Mesendoderm (in vitro differentiated cells): ENCODE data around the gene PSMD5. TPM values are rescaled to one million over a fixed set of nuclear protein-coding genes. Genes with fewer than 3 reads are reported as not detected.

ENCODE experiments used
- DNase-seq: peaks from one replicate; pipeline ENCODE4 v3.0.0; 2013
- H2AK5ac ChIP-seq: 2 replicates; pipeline ENCODE4 v1.6.1; 2013; ENCODE audit warnings: low read length, inconsistent platforms
- H2BK120ac ChIP-seq: 2 replicates; pipeline ENCODE4 v1.6.1; 2013; ENCODE audit warnings: low read depth, mild to moderate bottlenecking, low read length, moderate library complexity, mixed read lengths
- H2BK15ac ChIP-seq: replicated peaks from 2 replicates; pipeline ENCODE4 v1.6.1; 2013; ENCODE audit warnings: low read depth, mild to moderate bottlenecking, moderate library complexity
- H2BK5ac ChIP-seq: 2 replicates; pipeline ENCODE4 v1.6.1; 2013; ENCODE audit warnings: low read length, inconsistent platforms
- H3K18ac ChIP-seq: 2 replicates; pipeline ENCODE4 v1.6.1; 2013; ENCODE audit warnings: mild to moderate bottlenecking, low read length, mixed read lengths
- H3K23ac ChIP-seq: one replicate; pipeline ENCODE4 v1.6.1; 2013; ENCODE audit warnings: low read length
- H3K27ac ChIP-seq: 2 replicates; pipeline ENCODE4 v1.5.1; 2013; ENCODE audit warnings: low read depth, mild to moderate bottlenecking, inconsistent platforms, low read length, moderate library complexity
- H3K27me3 ChIP-seq: 2 replicates; pipeline ENCODE4 v1.6.1; 2013; ENCODE audit warnings: low read length, control low read depth, mild to moderate bottlenecking, inconsistent platforms; ENCODE audit not compliant: insufficient read depth, poor library complexity
- H3K36me3 ChIP-seq: 2 replicates; pipeline ENCODE4 v1.6.1; 2013; ENCODE audit warnings: low read length, inconsistent platforms; ENCODE audit not compliant: control insufficient read depth, insufficient read depth
- H3K4ac ChIP-seq: one replicate; pipeline ENCODE4 v1.6.1; 2013; ENCODE audit warnings: low read depth, mild to moderate bottlenecking, low read length, moderate library complexity
- H3K4me1 ChIP-seq: 2 replicates; pipeline ENCODE4 v1.6.1; 2013; ENCODE audit warnings: low read depth, low read length, inconsistent platforms; ENCODE audit not compliant: control insufficient read depth
- H3K4me2 ChIP-seq: 2 replicates; pipeline ENCODE4 v1.6.1; 2013; ENCODE audit warnings: low read length
- H3K4me3 ChIP-seq: 2 replicates; pipeline ENCODE4 v1.5.1; 2013; ENCODE audit warnings: mild to moderate bottlenecking, low read length
- H3K56ac ChIP-seq: one replicate; pipeline ENCODE4 v1.6.1; 2013; ENCODE audit warnings: low read length
- H3K79me1 ChIP-seq: 2 replicates; pipeline ENCODE4 v1.6.1; 2013; ENCODE audit warnings: low read length, inconsistent platforms
- H3K79me2 ChIP-seq: 2 replicates; pipeline ENCODE4 v1.6.1; 2013; ENCODE audit warnings: mild to moderate bottlenecking, low read length; ENCODE audit not compliant: control insufficient read depth, insufficient read depth
- H3K9ac ChIP-seq: 2 replicates; pipeline ENCODE4 v1.6.1; 2013; ENCODE audit warnings: low read length, inconsistent platforms
- H4K5ac ChIP-seq: one replicate; pipeline ENCODE4 v1.6.1; 2013; ENCODE audit warnings: low read length
- H4K8ac ChIP-seq: one replicate; pipeline ENCODE4 v1.6.1; 2013; ENCODE audit warnings: low read depth, mild to moderate bottlenecking, control low read depth, low read length, moderate library complexity
- WGBS: extraction: QIAGEN DNeasy Blood & Tissue Kit; methylation state at CpG from one replicate; pipeline ENCODE4 v1.1.7; 2013; ENCODE audit warnings: low lambda C conversion rate, missing lambda C conversion rate; ENCODE audit not compliant: insufficient coverage; ENCODE audit errors: extremely low coverage; 5-methylcytosine and 5-hydroxymethylcytosine counted together
- polyA plus RNA-seq, 2 experiments: library from polyadenylated mRNA; stranded (reverse); fragments of 200-250 nt; gene quantifications; one replicate each; pipeline ENCODE4 v1.2.3, GENCODE V29; 2013

PSMD5 gene
- polyA plus RNA-seq (2013, experiment 1 of 2): 34.9 TPM
- polyA plus RNA-seq (2013, experiment 2 of 2): 33.1 TPM

- H3K4me2 ChIP-seq: peak within 1 kb of the TSS; percentile 50
- no peak within 1 kb of the TSS for H2BK5ac ChIP-seq
- DNase-seq: peak; percentile 100
- H3K4me1 ChIP-seq: no peaks in the 10 kb centered on the region
- no peak within 1 kb of the TSS for H3K4ac ChIP-seq
- H3K23ac ChIP-seq: no peak within 1 kb of the TSS
- no peak within 1 kb of the TSS for H2AK5ac ChIP-seq
- no CpG with 5 or more reads among the region's 62 CpGs for WGBS
- H3K18ac ChIP-seq: peak within 1 kb of the TSS; percentile 62
- H3K56ac ChIP-seq: peak within 1 kb of the TSS; percentile 88
- no peak within 1 kb of the TSS for H2BK15ac ChIP-seq
- no peak within 1 kb of the TSS for H4K8ac ChIP-seq
- no peaks in the 10 kb centered on the region for H3K36me3 ChIP-seq
- H4K5ac ChIP-seq: no peak within 1 kb of the TSS
- peak within 1 kb of the TSS; percentile 80 for H3K27ac ChIP-seq
- no peaks in the 10 kb centered on the region for H3K27me3 ChIP-seq
- peaks cover 14% of the 10 kb centered on the region for H3K79me2 ChIP-seq
- H2BK120ac ChIP-seq: peak within 1 kb of the TSS; percentile 1
- H3K9ac ChIP-seq: peak within 1 kb of the TSS; percentile 91
- H3K79me1 ChIP-seq: peaks cover 4% of the 10 kb centered on the region
- H3K4me3 ChIP-seq: peak within 1 kb of the TSS; percentile 78
Observed at GRCh38 chr9:120842685-120843485, at the start of gene PSMD5. Gene PSMD5 (minus strand): TSS chr9:120842922. CDS start chr9:120842909, 13 bp downstream.

- no CpG with 5 or more reads among the region's 15 CpGs for WGBS
- no peak overlapping the region for H3K23ac ChIP-seq
- H3K27ac ChIP-seq: no peak overlapping the region
Observed at GRCh38 chr9:120891884-120892747, 49.4 kb upstream of the PSMD5 start.

GRCh38 chr9:120891245-120891883 lies 48.6 kb upstream of the PSMD5 start:
- H3K23ac ChIP-seq: no peak overlapping the region
- no peak overlapping the region for H2BK120ac ChIP-seq
- DNase-seq: no peak
- H4K5ac ChIP-seq: no peak overlapping the region
- no peak overlapping the region for H3K56ac ChIP-seq
- no peak overlapping the region for H4K8ac ChIP-seq
- no peak overlapping the region for H2BK15ac ChIP-seq
- H3K79me1 ChIP-seq: no peaks in the 10 kb centered on the region
- no peaks in the 10 kb centered on the region for H3K79me2 ChIP-seq
- H3K4ac ChIP-seq: no peak overlapping the region
- H3K4me3 ChIP-seq: no peak overlapping the region
- no CpG with 5 or more reads among the region's 10 CpGs for WGBS
- no peak overlapping the region for H3K9ac ChIP-seq
- H3K27ac ChIP-seq: no peak overlapping the region
- no peaks in the 10 kb centered on the region for H3K27me3 ChIP-seq
- H3K18ac ChIP-seq: no peak overlapping the region
- H3K4me2 ChIP-seq: no peak overlapping the region
- no peaks in the 10 kb centered on the region for H3K36me3 ChIP-seq
- H2AK5ac ChIP-seq: no peak overlapping the region
- no peak overlapping the region for H2BK5ac ChIP-seq
- H3K4me1 ChIP-seq: no peaks in the 10 kb centered on the region

More at GRCh38 chr9:120891884-120892747, 49.4 kb upstream of the PSMD5 start:
- no peak overlapping the region for H4K5ac ChIP-seq
- no peak overlapping the region for H3K4me2 ChIP-seq
- H3K79me1 ChIP-seq: no peaks in the 10 kb centered on the region
- H3K4me1 ChIP-seq: no peaks in the 10 kb centered on the region
- no peaks in the 10 kb centered on the region for H3K27me3 ChIP-seq
- no peak overlapping the region for H4K8ac ChIP-seq
- H2BK15ac ChIP-seq: no peak overlapping the region
- H3K56ac ChIP-seq: no peak overlapping the region
- DNase-seq: no peak
- no peaks in the 10 kb centered on the region for H3K79me2 ChIP-seq
- no peak overlapping the region for H3K4ac ChIP-seq
- H2BK5ac ChIP-seq: no peak overlapping the region
- H3K18ac ChIP-seq: no peak overlapping the region
- no peak overlapping the region for H3K4me3 ChIP-seq
- no peak overlapping the region for H2BK120ac ChIP-seq
- no peaks in the 10 kb centered on the region for H3K36me3 ChIP-seq
- no peak overlapping the region for H2AK5ac ChIP-seq
- no peak overlapping the region for H3K9ac ChIP-seq

- no peak overlapping the region for H2BK5ac ChIP-seq
- H3K4ac ChIP-seq: no peak overlapping the region
- no peaks in the 10 kb centered on the region for H3K36me3 ChIP-seq
- H3K56ac ChIP-seq: no peak overlapping the region
- H3K9ac ChIP-seq: no peak overlapping the region
- H4K8ac ChIP-seq: no peak overlapping the region
- H3K4me2 ChIP-seq: no peak overlapping the region
- no peak overlapping the region for H2BK15ac ChIP-seq
- H3K79me1 ChIP-seq: no peaks in the 10 kb centered on the region
- H4K5ac ChIP-seq: no peak overlapping the region
- no peaks in the 10 kb centered on the region for H3K27me3 ChIP-seq
- H3K23ac ChIP-seq: no peak overlapping the region
- no peak for DNase-seq
- no peaks in the 10 kb centered on the region for H3K79me2 ChIP-seq
- no peaks in the 10 kb centered on the region for H3K4me1 ChIP-seq
- WGBS: no CpG with 5 or more reads among the region's 14 CpGs
- no peak overlapping the region for H2AK5ac ChIP-seq
- no peak overlapping the region for H3K27ac ChIP-seq
- no peak overlapping the region for H2BK120ac ChIP-seq
- H3K18ac ChIP-seq: no peak overlapping the region
- H3K4me3 ChIP-seq: no peak overlapping the region
Observed at GRCh38 chr9:120890320-120891244, 47.9 kb upstream of the PSMD5 start.
